ENCODE measurements around the gene GPR183. TPM values are rescaled to one million over a fixed set of nuclear protein-coding genes. Genes with fewer than 3 reads are reported as not detected.

The GPR183 gene
- total and polyA plus RNA-seq, 2 of the 8 experiments (the other 6 are each of a cell fraction or from before 2014, with no cell fraction given), result not detected

DNA sequence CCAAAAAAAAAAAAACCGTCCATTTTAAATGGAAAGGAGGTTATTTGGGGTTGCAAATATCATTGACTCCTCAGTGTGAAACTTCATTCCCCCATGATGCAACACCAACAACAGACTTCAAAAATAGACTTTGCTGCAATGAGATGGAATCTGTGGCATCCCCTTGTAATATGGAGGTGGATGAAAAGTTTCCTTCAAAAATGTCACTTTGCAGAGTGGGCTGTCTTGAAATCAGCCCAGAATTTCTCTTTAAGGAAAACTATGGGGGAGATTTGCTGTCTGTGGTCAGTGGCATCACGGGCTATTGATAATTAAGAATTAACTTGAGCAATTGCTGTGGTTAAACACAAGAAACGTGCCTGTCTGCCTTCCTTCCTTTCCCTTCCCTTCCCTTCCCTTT, 50.5 kb downstream of the GPR183 start (continued):
- no peak for TF ChIP-seq SIN3A (conservative IDR thresholded peaks at IDR 0.05 in 1 of 2, IDR thresholded peaks at IDR 0.05 in 1 of 2; ENCODE audit: low read depth in 1 of 2, low read length in 2 of 2)
- no peak for TF ChIP-seq CREB1 (IDR thresholded peaks at IDR 0.05)
- no peak for TF ChIP-seq GTF2F1 (IDR thresholded peaks at IDR 0.05; ENCODE audit: borderline replicate concordance, low read depth, low read length)
- no peak for TF ChIP-seq YY1 (IDR thresholded peaks at IDR 0.05; ENCODE audit: low read depth, low read length)
- TF ChIP-seq FOSL1 (IDR thresholded peaks at IDR 0.05; ENCODE audit: insufficient read depth, low read depth, low read length), result no peak
- TF ChIP-seq CEBPB (IDR thresholded peaks at IDR 0.05; ENCODE audit: low read depth, low read length), result no peak
- no peak for TF ChIP-seq TBP (IDR thresholded peaks at IDR 0.05; ENCODE audit: low read depth, low read length)
- TF ChIP-seq SIX5 (IDR thresholded peaks at IDR 0.05; ENCODE audit: low read depth, low read length), result no peak
